ENCODE data around the gene NDUFB2.

NDUFB2 gene

DNA sequence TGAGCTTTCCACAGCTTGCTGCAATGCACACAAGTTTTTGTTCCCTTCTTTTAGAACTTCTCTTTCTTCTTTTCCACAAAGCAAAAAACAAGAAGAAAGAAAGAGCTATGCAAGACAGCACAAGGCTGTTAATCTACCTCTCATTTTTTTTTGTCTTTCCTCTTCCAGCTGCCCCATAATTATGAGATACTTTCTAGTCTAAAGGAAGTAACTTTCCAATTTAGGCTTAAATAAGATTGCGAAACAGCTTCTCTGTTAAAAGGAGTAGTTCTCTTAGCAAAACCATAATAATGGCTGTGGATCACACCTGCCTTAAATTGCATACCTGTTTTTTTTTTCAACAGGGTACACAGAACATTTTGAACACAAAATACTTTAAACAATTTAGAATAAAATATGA is 56.0 kb downstream of the NDUFB2 start:
- Histone ChIP-seq H3K27ac (no peak overlapping the region), H3K4me3 (ENCODE audit: low read depth, low read length) (no peak overlapping the region), H3K9ac (no peak overlapping the region), H3K4me1 (no peaks in the 10 kb centered on the region), H3K36me3 (ENCODE audit: control insufficient read depth, insufficient read depth, low read length) (no peaks in the 10 kb centered on the region), H3K4me2 (ENCODE audit: low read length) (no peak overlapping the region), H3K9me3 (ENCODE audit: control insufficient read depth, low read length) (no peaks in the 10 kb centered on the region), H3K27me3 (ENCODE audit: control insufficient read depth, insufficient read depth, low read length) (no peaks in the 10 kb centered on the region), H3K79me2 (no peaks in the 10 kb centered on the region), H2AFZ (no peak overlapping the region)
- TF ChIP-seq, protein P1, sequence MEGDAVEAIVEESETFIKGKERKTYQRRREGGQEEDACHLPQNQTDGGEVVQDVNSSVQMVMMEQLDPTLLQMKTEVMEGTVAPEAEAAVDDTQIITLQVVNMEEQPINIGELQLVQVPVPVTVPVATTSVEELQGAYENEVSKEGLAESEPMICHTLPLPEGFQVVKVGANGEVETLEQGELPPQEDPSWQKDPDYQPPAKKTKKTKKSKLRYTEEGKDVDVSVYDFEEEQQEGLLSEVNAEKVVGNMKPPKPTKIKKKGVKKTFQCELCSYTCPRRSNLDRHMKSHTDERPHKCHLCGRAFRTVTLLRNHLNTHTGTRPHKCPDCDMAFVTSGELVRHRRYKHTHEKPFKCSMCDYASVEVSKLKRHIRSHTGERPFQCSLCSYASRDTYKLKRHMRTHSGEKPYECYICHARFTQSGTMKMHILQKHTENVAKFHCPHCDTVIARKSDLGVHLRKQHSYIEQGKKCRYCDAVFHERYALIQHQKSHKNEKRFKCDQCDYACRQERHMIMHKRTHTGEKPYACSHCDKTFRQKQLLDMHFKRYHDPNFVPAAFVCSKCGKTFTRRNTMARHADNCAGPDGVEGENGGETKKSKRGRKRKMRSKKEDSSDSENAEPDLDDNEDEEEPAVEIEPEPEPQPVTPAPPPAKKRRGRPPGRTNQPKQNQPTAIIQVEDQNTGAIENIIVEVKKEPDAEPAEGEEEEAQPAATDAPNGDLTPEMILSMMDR (IDR thresholded peaks at IDR 0.05): no peak

DNA sequence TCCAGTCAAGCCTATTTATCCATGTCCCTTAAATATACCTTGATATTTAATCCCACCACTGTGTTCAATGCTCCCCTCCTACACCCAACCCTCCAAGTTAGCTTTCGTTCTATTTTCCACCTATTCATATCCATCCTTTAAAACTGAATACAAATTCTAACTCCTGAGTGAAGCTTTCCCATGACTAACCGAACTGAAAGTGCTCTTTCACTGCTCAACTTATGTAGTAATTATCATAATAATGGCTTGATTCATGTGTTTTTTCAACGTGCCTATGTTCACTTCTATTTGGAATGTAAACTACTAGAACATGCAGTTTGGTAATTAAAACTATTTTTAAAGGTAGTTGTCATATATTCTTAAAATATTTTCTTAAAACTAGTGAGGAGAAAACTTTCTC is 58.0 kb downstream of the NDUFB2 start:
- Histone ChIP-seq H3K27ac (no peak overlapping the region), H3K36me3 (ENCODE audit: control insufficient read depth, insufficient read depth, low read length) (no peaks in the 10 kb centered on the region), H3K4me2 (ENCODE audit: low read length) (no peak overlapping the region), H3K27me3 (ENCODE audit: control insufficient read depth, insufficient read depth, low read length) (no peaks in the 10 kb centered on the region), H3K9ac (no peak overlapping the region), H3K9me3 (ENCODE audit: control insufficient read depth, low read length) (no peaks in the 10 kb centered on the region), H2AFZ (no peak overlapping the region), H3K79me2 (peaks cover 2% of the 10 kb centered on the region), H3K4me3 (ENCODE audit: low read depth, low read length) (no peak overlapping the region), H3K4me1 (no peaks in the 10 kb centered on the region)
- TF ChIP-seq, protein P1 (IDR thresholded peaks at IDR 0.05): no peak

Data from parathyroid adenoma (tissue), 2 donors.